H1 (cell line): ENCODE data around the gene ANKFY1. TPM values are rescaled to one million over a fixed set of nuclear protein-coding genes. Genes with fewer than 3 reads are reported as not detected.
A peak's percentile ranks its signal among the peaks of the same experiment; 100 is the strongest.

Experiments
- CTCF ChIA-PET: fragments of 300-600 bp; sonication (Branson Sonifier 250); formaldehyde crosslinking; loops from one replicate; lab custom pipeline; 2021; ENCODE audit not compliant: partially characterized antibody; lab: Charles Lee
- POLR2A ChIA-PET: fragments of 300-600 bp; sonication (Branson Sonifier 250); formaldehyde crosslinking; loops from one replicate; lab custom pipeline; 2021; ENCODE audit warnings: inconsistent platforms; ENCODE audit not compliant: partially characterized antibody; lab: Charles Lee
- DNase-seq, 2 experiments: peaks; one replicate each; pipeline versions ENCODE4 v3.0.0 to v3.0.0-alpha.2; 2010 to 2022; ENCODE audit warnings: low spot score in 2 of 2, low read depth in 1 of 2, mixed read lengths in 1 of 2
- FAIRE-seq: peaks from 2 replicates; lab custom pipeline; 2011; peaks lifted over from hg19 to GRCh38; lab: Jason Lieb, UNC
- H2AFZ ChIP-seq: 2 replicates; pipeline ENCODE4 v1.8.1; 2012; ENCODE audit warnings: low read length, inconsistent platforms
- H2AK5ac ChIP-seq: 2 replicates; pipeline ENCODE4 v1.6.1; 2013; ENCODE audit warnings: low read depth, low read length
- H2BK120ac ChIP-seq: replicated peaks from 2 replicates; pipeline ENCODE3; 2013; ENCODE audit warnings: low read depth, low read length, inconsistent platforms
- H2BK12ac ChIP-seq: 2 replicates; pipeline ENCODE4 v1.6.1; 2013; ENCODE audit warnings: low read depth, low read length
- H2BK15ac ChIP-seq: 2 replicates; pipeline ENCODE4 v1.6.1; 2013; ENCODE audit warnings: low read length
- H2BK20ac ChIP-seq: 2 replicates; pipeline ENCODE4 v1.6.1; 2013; ENCODE audit warnings: low read length
- H2BK5ac ChIP-seq: 2 replicates; pipeline ENCODE4 v1.6.1; 2013; ENCODE audit warnings: low read depth, low read length
- H3K14ac ChIP-seq: 2 replicates; pipeline ENCODE4 v1.6.1; 2013; ENCODE audit warnings: inconsistent platforms; ENCODE audit not compliant: insufficient read length
- H3K18ac ChIP-seq: 2 replicates; pipeline ENCODE4 v1.6.1; 2013; ENCODE audit warnings: low read length; ENCODE audit errors: extremely low read depth
- H3K23ac ChIP-seq: 2 replicates; pipeline ENCODE4 v1.6.1; 2013; ENCODE audit warnings: inconsistent platforms; ENCODE audit not compliant: insufficient read length
- H3K23me2 ChIP-seq: 2 replicates; pipeline ENCODE4 v1.6.1; 2013; ENCODE audit warnings: low read depth, low read length
- H3K27ac ChIP-seq: 2 replicates; pipeline ENCODE4 v1.6.1; 2011; ENCODE audit warnings: low read depth, low read length, inconsistent platforms
- H3K27me3 ChIP-seq, 4 experiments: replicated peaks in 1 of 4; 1 replicate in 1 of 4; 2 replicates in 3 of 4; pipeline versions ENCODE4 v1.6.1 to v1.8.1; 2011 to 2013; ENCODE audit warnings: low read length in 3 of 4, mild to moderate bottlenecking in 3 of 4, inconsistent platforms in 2 of 4, mixed read lengths in 2 of 4, moderate library complexity in 1 of 4; ENCODE audit not compliant: control insufficient read depth in 3 of 4, insufficient read depth in 3 of 4; ENCODE audit errors: extremely low read depth in 1 of 4
- H3K36me3 ChIP-seq, 4 experiments: 2 replicates each; pipeline versions ENCODE4 v1.6.1 to v1.8.1; 2011 to 2013; ENCODE audit warnings: mild to moderate bottlenecking in 4 of 4, low read length in 3 of 4, moderate library complexity in 2 of 4, control low read depth in 1 of 4, inconsistent platforms in 1 of 4; ENCODE audit not compliant: insufficient read depth in 4 of 4, control insufficient read depth in 2 of 4
- H3K4ac ChIP-seq: replicated peaks from 2 replicates; pipeline ENCODE3; 2013; ENCODE audit warnings: low read length, low read depth, mixed read lengths, inconsistent platforms; ENCODE audit not compliant: insufficient read length
- H3K4me1 ChIP-seq, 4 experiments: replicated peaks in 1 of 4; 1 replicate in 1 of 4; 2 replicates in 3 of 4; pipeline versions ENCODE4 v1.6.1 to v1.8.1; 2011 to 2013; ENCODE audit warnings: low read length in 3 of 4, inconsistent platforms in 2 of 4, mixed read lengths in 1 of 4; ENCODE audit not compliant: insufficient read depth in 4 of 4, control insufficient read depth in 3 of 4
- H3K4me2 ChIP-seq, 2 experiments: 2 replicates each; pipeline versions ENCODE4 v1.6.1 to v1.8.1; 2011 to 2013; ENCODE audit warnings: low read depth in 2 of 2, low read length in 2 of 2, control low read depth in 1 of 2, inconsistent platforms in 1 of 2, mild to moderate bottlenecking in 1 of 2; ENCODE audit not compliant: insufficient read depth in 1 of 2
- H3K4me3 ChIP-seq, 4 experiments: fragments of 200-600, 300-600 bp in 1 of 4; sonication (generic), shearing (Covaris generic), sonication (Bioruptor Twin) in 1 of 4; 2 replicates each; pipeline versions ENCODE4 v1.5.1 to v1.8.1; 2011 to 2016; ENCODE audit warnings: low read length in 4 of 4, low read depth in 3 of 4, control low read depth in 2 of 4, inconsistent platforms in 2 of 4, mild to moderate bottlenecking in 2 of 4, mixed read lengths in 1 of 4, moderate library complexity in 1 of 4; ENCODE audit not compliant: insufficient read depth in 2 of 4; ENCODE audit errors: extremely low read depth in 1 of 4
- H3K56ac ChIP-seq: replicated peaks from 2 replicates; pipeline ENCODE3; 2013; ENCODE audit warnings: low read depth, mild to moderate bottlenecking, mixed read lengths, low read length, inconsistent platforms; ENCODE audit not compliant: insufficient read length
- H3K79me1 ChIP-seq: 2 replicates; pipeline ENCODE4 v1.6.1; 2013; ENCODE audit warnings: low read depth, low read length, control low read depth
- H3K79me2 ChIP-seq, 2 experiments: 2 replicates each; pipeline versions ENCODE4 v1.6.1 to v1.8.1; 2012 to 2013; ENCODE audit warnings: low read length in 2 of 2, mild to moderate bottlenecking in 2 of 2, inconsistent platforms in 1 of 2; ENCODE audit not compliant: insufficient read depth in 2 of 2, control insufficient read depth in 1 of 2
- H3K9ac ChIP-seq, 4 experiments: replicated peaks in 1 of 4; 1 replicate in 1 of 4; 2 replicates in 3 of 4; pipeline versions ENCODE4 v1.6.1 to v1.8.1; 2011 to 2013; ENCODE audit warnings: low read depth in 3 of 4, low read length in 3 of 4, control low read depth in 2 of 4, mild to moderate bottlenecking in 2 of 4, moderate library complexity in 2 of 4, inconsistent platforms in 1 of 4; ENCODE audit errors: extremely low read depth in 1 of 4
- H3K9me3 ChIP-seq, 2 experiments: 2 replicates each; pipeline versions ENCODE4 v1.6.1 to v1.8.1; 2012 to 2013; ENCODE audit warnings: mild to moderate bottlenecking in 2 of 2, moderate library complexity in 2 of 2, control low read depth in 1 of 2, inconsistent platforms in 1 of 2, low read depth in 1 of 2, low read length in 1 of 2, mixed read lengths in 1 of 2; ENCODE audit not compliant: insufficient read depth in 2 of 2
- H4K20me1 ChIP-seq, 2 experiments: replicated peaks in 1 of 2; 2 replicates each; pipeline versions ENCODE3 to v1.8.1; 2011 to 2013; ENCODE audit warnings: inconsistent platforms in 2 of 2, low read length in 2 of 2, mild to moderate bottlenecking in 1 of 2; ENCODE audit not compliant: insufficient read depth in 2 of 2, control insufficient read depth in 1 of 2
- H4K5ac ChIP-seq: 2 replicates; pipeline ENCODE4 v1.6.1; 2013; ENCODE audit warnings: low read length, low read depth, mixed read lengths, inconsistent platforms; ENCODE audit not compliant: insufficient read length
- H4K8ac ChIP-seq: 2 replicates; pipeline ENCODE4 v1.8.0; 2013; ENCODE audit warnings: mild to moderate bottlenecking, moderate library complexity, low read length, inconsistent platforms; ENCODE audit not compliant: insufficient read depth; ENCODE audit errors: extremely low read depth
- H4K91ac ChIP-seq: replicated peaks from 2 replicates; pipeline ENCODE3; 2013; ENCODE audit warnings: low read length, mixed read lengths, inconsistent platforms; ENCODE audit not compliant: insufficient read length
- EP300 ChIP-seq, 2 experiments: IDR thresholded peaks; 1 replicate in 1 of 2; 2 replicates in 1 of 2; pipeline ENCODE4 v1.6.1; 2011 to 2012; ENCODE audit warnings: low read depth in 2 of 2, low read length in 2 of 2, mild to moderate bottlenecking in 2 of 2, borderline replicate concordance in 1 of 2, inconsistent platforms in 1 of 2, moderate library complexity in 1 of 2
- FOSL1 ChIP-seq: IDR thresholded peaks from 2 replicates; pipeline ENCODE4 v1.6.1; 2011; ENCODE audit warnings: mild to moderate bottlenecking, low read depth, low read length, moderate library complexity; ENCODE audit not compliant: insufficient read depth
- POU5F1 ChIP-seq: IDR thresholded peaks from 2 replicates; pipeline ENCODE4 v1.6.1; 2011; ENCODE audit warnings: low read depth, mild to moderate bottlenecking, low read length, moderate library complexity
- RBBP5 ChIP-seq: IDR thresholded peaks from 2 replicates; pipeline ENCODE4 v1.7.1; 2012; ENCODE audit warnings: low read depth, mild to moderate bottlenecking, inconsistent platforms, low read length, moderate library complexity, borderline replicate concordance
- SP2 ChIP-seq: IDR thresholded peaks from 2 replicates; pipeline ENCODE4 v1.6.1; 2012; ENCODE audit warnings: mild to moderate bottlenecking, low read length, inconsistent platforms
- SP4 ChIP-seq: IDR thresholded peaks from 2 replicates; pipeline ENCODE4 v1.6.1; 2012; ENCODE audit warnings: low read length, inconsistent platforms
- WGBS, 2 experiments: shearing (Covaris generic) in 1 of 2; methylation state at CpG; one replicate each; pipeline versions ENCODE4 v1.1.6 to v1.1.7; 2013 to 2015; ENCODE audit warnings: low lambda C conversion rate in 2 of 2, mixed read lengths in 2 of 2, inconsistent platforms in 1 of 2, low coverage in 1 of 2, missing lambda C conversion rate in 1 of 2; ENCODE audit not compliant: insufficient replicate concordance in 2 of 2, insufficient coverage in 1 of 2, insufficient read length in 1 of 2; ENCODE audit errors: extremely low coverage in 1 of 2, missing lambda C conversion rate in 1 of 2; 5-methylcytosine and 5-hydroxymethylcytosine counted together
- polyA plus RNA-seq, 7 experiments: library from polyadenylated mRNA; depleted of rRNA in 3 of 7; stranded (reverse) in 5 of 7; unstranded in 2 of 7; fragments of >200 nt in 5 of 7; fragments of 200-250 nt in 2 of 7; gene quantifications; 1 replicate in 5 of 7; 2 replicates in 1 of 7; 4 replicates in 1 of 7; pipeline versions ENCODE4 v1.2.1 to v1.2.3, GENCODE V29; 2011 to 2013; ENCODE audit warnings: missing spikeins in 2 of 7, mixed read lengths in 2 of 7
- total RNA-seq: library from RNA; stranded (reverse); fragmentation: NEBNext Ultra II Directional; extraction: Animal tissue kit (Norgen Biotek cat#: 25700); gene quantifications from 2 replicates; pipeline ENCODE4 v1.2.1, GENCODE V29; 2021

ANKFY1 gene
- total and polyA plus RNA-seq, 2 of the 8 experiments (the other 6 are each of a cell fraction or from before 2014, with no cell fraction given): 28.3 to 45.3 TPM

- H4K5ac ChIP-seq: no peak overlapping the region
- FAIRE-seq (no peak), DNase-seq (no peak)
- no peaks in the 10 kb centered on the region for H4K20me1 ChIP-seq
- no peaks in the 10 kb centered on the region for H3K9me3 ChIP-seq
- peaks cover 0 to 8% (median 5%) of the 10 kb centered on the region in 4 experiments; a peak in 4 of 7 replicates for H3K4me1 ChIP-seq
- POLR2A ChIA-PET: interaction anchor here (1.0 to 1.5 kb wide), 2 partner anchors 8 to 37 kb away, joined by 3 to 4 read pairs; no protein-coding TSS in a partner anchor
- TF ChIP-seq RBBP5 (no peak), FOSL1 (no peak), SP2 (no peak), SP4 (no peak), POU5F1 (no peak), EP300 (IDR thresholded peaks at IDR 0.05; ENCODE audit: borderline replicate concordance in 1 of 2, low read depth in 2 of 2, low read length in 2 of 2) (no peak)
- H3K23ac ChIP-seq: no peak overlapping the region
- peaks cover 4 to 10% (median 5%) of the 10 kb centered on the region in 4 experiments; a peak in 4 of 8 replicates for H3K36me3 ChIP-seq
- H3K23me2 ChIP-seq: no peaks in the 10 kb centered on the region
- H2BK120ac ChIP-seq: no peak overlapping the region
- CTCF ChIA-PET: interaction anchor here (1.3 kb wide), 1 partner anchor 9 kb away, joined by 3 read pairs; no protein-coding TSS in a partner anchor
- no peaks in the 10 kb centered on the region for H3K27me3 ChIP-seq
- H3K14ac ChIP-seq: no peak overlapping the region
- H3K4me2 ChIP-seq: peak overlapping the region; percentile 36 to 40; a peak in 2 of 4 replicates
- peak overlapping the region; percentile 33 for H3K4ac ChIP-seq
- 52% methylated on average over 2 of the region's 2 CpGs; no CpG with 5 or more reads in 1 of the 2 experiments for WGBS, 2 experiments
- H3K79me2 ChIP-seq: peaks cover 0 to 8% of the 10 kb centered on the region in 2 experiments; a peak in 2 of 4 replicates
- no peak overlapping the region for H4K91ac ChIP-seq
- H4K8ac ChIP-seq: no peak overlapping the region
- H2BK5ac ChIP-seq: peak overlapping the region; percentile 78; the same call in 1 of the 2 replicates
- no peak overlapping the region for H3K56ac ChIP-seq
- H3K4me3 ChIP-seq: peak overlapping the region in 1 of 4 experiments; percentile 15; a peak in 2 of 8 replicates
- H2AFZ ChIP-seq: no peak overlapping the region
- H3K18ac ChIP-seq: no peak overlapping the region
- H2BK12ac ChIP-seq: no peak overlapping the region
- H2AK5ac ChIP-seq: 0 out of 2 replicates have a peak overlapping the region, but pooled peaks have one; percentile 5
- peaks cover 2% of the 10 kb centered on the region; the same call in 1 of the 2 replicates for H3K79me1 ChIP-seq
- 0 out of 2 replicates have a peak overlapping the region, but pooled peaks have one; percentile 81 for H2BK15ac ChIP-seq
- no peak overlapping the region for H2BK20ac ChIP-seq
- H3K9ac ChIP-seq: peak overlapping the region in 1 of 4 experiments; percentile 28; a peak in 1 of 7 replicates
- peak overlapping the region; percentile 20; the same call in 1 of the 2 replicates for H3K27ac ChIP-seq
These were observed 138.8 kb downstream of the ANKFY1 start for GRCh38 chr17:4124999-4125398.
